GM06990 (cell line): ENCODE measurements around the gene VPS72.
A peak's percentile ranks its signal among the peaks of the same experiment; 100 is the strongest.

ENCODE experiments used
- DNase-seq: peaks from one replicate; pipeline ENCODE4 v3.0.0-alpha.2; 2011; ENCODE audit not compliant: insufficient read length; ENCODE audit errors: extremely low read depth
- H3K27me3 ChIP-seq: replicated peaks from 2 replicates; pipeline ENCODE4 v1.6.0; 2011; ENCODE audit warnings: low read length; ENCODE audit not compliant: control insufficient read depth, insufficient read depth
- H3K36me3 ChIP-seq: 2 replicates; pipeline ENCODE4 v1.5.1; 2011; ENCODE audit warnings: low read length; ENCODE audit not compliant: control insufficient read depth, insufficient read depth
- H3K4me3 ChIP-seq: replicated peaks from 2 replicates; pipeline ENCODE4 v1.5.1; 2011; ENCODE audit warnings: low read depth, mild to moderate bottlenecking, control low read depth, low read length
- CTCF ChIP-seq: IDR thresholded peaks from 2 replicates; pipeline ENCODE4 v1.5.1; 2011; ENCODE audit warnings: low read length, control low read depth, mild to moderate bottlenecking, inconsistent platforms; ENCODE audit not compliant: insufficient read depth, poor library complexity, severe bottlenecking

VPS72 gene

GRCh38 chr1:151175041-151175741 is 14.8 kb downstream of the VPS72 start:
- no peak overlapping the region for H3K4me3 ChIP-seq
- no peak for DNase-seq
- H3K27me3 ChIP-seq: no peaks in the 10 kb centered on the region
- TF ChIP-seq CTCF: no peak
- H3K36me3 ChIP-seq: peaks cover 23% of the 10 kb centered on the region

- DNase-seq: no peak
- Histone ChIP-seq H3K27me3 (no peaks in the 10 kb centered on the region), H3K36me3 (peaks cover 19% of the 10 kb centered on the region), H3K4me3 (no peak overlapping the region)
- no peak for TF ChIP-seq CTCF
These were observed 18.8 kb downstream of the VPS72 start for GRCh38 chr1:151171190-151171589.

DNA sequence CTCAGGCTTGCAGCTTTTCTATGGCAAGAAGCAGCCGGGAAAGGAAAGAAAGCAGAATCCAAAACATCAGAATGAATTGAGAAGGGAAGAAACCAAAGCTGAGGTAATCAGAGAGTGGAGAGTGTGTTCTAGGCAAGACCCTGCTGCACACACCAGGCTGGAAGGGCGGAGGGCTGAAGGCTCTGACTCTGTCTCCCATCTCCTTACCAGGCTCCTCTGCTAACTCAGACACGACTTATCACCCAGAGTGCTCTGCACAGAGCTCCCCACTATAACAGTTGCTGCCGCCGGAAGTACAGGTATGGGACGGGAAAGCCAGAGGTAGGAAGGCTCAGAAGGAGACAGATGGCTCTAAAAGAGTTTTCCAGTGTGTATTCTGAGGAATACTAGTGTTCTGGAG is 22.9 kb downstream of the VPS72 start:
- no peak for DNase-seq
- Histone ChIP-seq H3K27me3 (no peaks in the 10 kb centered on the region), H3K36me3 (peaks cover 13% of the 10 kb centered on the region), H3K4me3 (peak overlapping the region; percentile 66)
- no peak for TF ChIP-seq CTCF

DNA sequence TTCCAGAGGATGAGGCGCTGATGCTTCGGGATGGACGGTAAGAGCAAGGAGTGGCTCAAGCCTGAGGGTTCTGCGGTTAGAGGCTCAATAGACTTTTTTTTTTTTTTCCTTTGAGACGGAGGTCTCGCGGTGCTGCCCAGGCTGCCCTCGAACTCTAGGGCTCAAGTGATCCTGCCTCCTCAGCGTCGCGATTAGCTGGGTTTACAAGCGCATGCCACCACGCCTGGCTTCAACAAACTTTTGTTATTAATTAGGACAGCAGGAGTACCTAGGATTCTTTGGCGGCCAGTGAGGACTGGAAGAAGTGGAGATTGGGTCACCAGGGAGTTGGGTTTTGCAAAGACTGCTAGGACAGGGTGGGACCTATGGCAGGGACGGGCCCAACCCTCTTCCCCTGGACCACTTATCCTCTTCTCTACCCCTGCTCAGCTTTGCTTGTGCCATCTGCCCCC is 23.5 kb downstream of the VPS72 start:
- DNase-seq: no peak
- Histone ChIP-seq H3K36me3 (peaks cover 13% of the 10 kb centered on the region), H3K27me3 (no peaks in the 10 kb centered on the region), H3K4me3 (peak overlapping the region; percentile 66)
- TF ChIP-seq CTCF: no peak

- no peaks in the 10 kb centered on the region for H3K27me3 ChIP-seq
- DNase-seq: peak; percentile 92
- peak within 1 kb of the TSS; percentile 69 for H3K4me3 ChIP-seq
- no peak for TF ChIP-seq CTCF
- H3K36me3 ChIP-seq: peaks cover 11% of the 10 kb centered on the region
These were observed 24.1 kb downstream of the VPS72 start, which contains the start of the genes LYSMD1 and SCNM1 for GRCh38 chr1:151165738-151166504. LYSMD1 (minus strand) TSS chr1:151165902; CDS start chr1:151165258, 644 bp downstream. SCNM1 (plus strand) TSS chr1:151166144; CDS start chr1:151166153, 9 bp downstream.
